ENCODE measurements around the gene JPH4.
"Not testable (repeated sequence)": the region's sequence is repeated elsewhere in the genome, so short reads cannot be mapped to it uniquely, and the experiment has no call there.

The JPH4 gene

GRCh38 chr14:23589606-23590005, 11.0 kb upstream of the JPH4 start:
- in situ Hi-C loops (cut with HindIII; ENCODE audit: low sequenced_read_pairs), result no loop called here
- no peak for DNase-seq (ENCODE audit: low read depth, low spot score)
- TF ChIP-seq CTCF (IDR thresholded peaks at IDR 0.05; ENCODE audit: low read depth, low read length), result no peak
- no peak overlapping the region for H3K4me3 ChIP-seq (ENCODE audit: low read depth, low read length)

GRCh38 chr14:23588884-23589598, 10.5 kb upstream of the JPH4 start:
- TF ChIP-seq CTCF (IDR thresholded peaks at IDR 0.05; ENCODE audit: low read depth, low read length), result peak; percentile 84
- in situ Hi-C loops (cut with HindIII; ENCODE audit: low sequenced_read_pairs), result no loop called here

GRCh38 chr14:23584527-23585203, 6.1 kb upstream of the JPH4 start:
- in situ Hi-C loops (cut with HindIII; ENCODE audit: low sequenced_read_pairs); H3K4me3 ChIP-seq (ENCODE audit: low read depth, low read length); DNase-seq (ENCODE audit: low read depth, low spot score): not testable (repeated sequence)

More at GRCh38 chr14:23588884-23589598, 10.5 kb upstream of the JPH4 start:
- peak; percentile 80 for DNase-seq (ENCODE audit: low read depth, low spot score)
- H3K4me3 ChIP-seq (ENCODE audit: low read depth, low read length), result no peak overlapping the region

GRCh38 chr14:23583761-23584526, 5.4 kb upstream of the JPH4 start:
- H3K4me3 ChIP-seq (ENCODE audit: low read depth, low read length); in situ Hi-C loops (cut with HindIII; ENCODE audit: low sequenced_read_pairs); DNase-seq (ENCODE audit: low read depth, low spot score): not testable (repeated sequence)

GRCh38 chr14:23582906-23583760, 4.5 kb upstream of the JPH4 start:
- no peak for DNase-seq (ENCODE audit: low read depth, low spot score)
- no peak for TF ChIP-seq CTCF (IDR thresholded peaks at IDR 0.05; ENCODE audit: low read depth, low read length)
- no peak overlapping the region for H3K4me3 ChIP-seq (ENCODE audit: low read depth, low read length)
- in situ Hi-C loops (cut with HindIII; ENCODE audit: low sequenced_read_pairs), result no loop called here

GRCh38 chr14:23580948-23581281, 2.3 kb upstream of the JPH4 start:
- no peak overlapping the region for H3K4me3 ChIP-seq (ENCODE audit: low read depth, low read length)
- no peak for DNase-seq (ENCODE audit: low read depth, low spot score)
- no peak for TF ChIP-seq CTCF (IDR thresholded peaks at IDR 0.05; ENCODE audit: low read depth, low read length)
- in situ Hi-C loops (cut with HindIII; ENCODE audit: low sequenced_read_pairs), result no loop called here
